Muscle layer of duodenum (tissue), 2 donors: Measurements from ENCODE around the gene KRTAP5-3.
"Not testable (repeated sequence)": the region's sequence is repeated elsewhere in the genome, so short reads cannot be mapped to it uniquely, and the experiment has no call there.

ENCODE experiments used
- H3K27ac ChIP-seq: one replicate; pipeline ENCODE4 v1.7.0; 2013; ENCODE audit warnings: mild to moderate bottlenecking, low read length
- H3K27me3 ChIP-seq: one replicate; pipeline ENCODE4 v1.7.0; 2013; ENCODE audit warnings: low read depth, mild to moderate bottlenecking, control low read depth, low read length
- H3K36me3 ChIP-seq, 2 donors: one replicate each; pipeline ENCODE4 v1.7.0; 2013; ENCODE audit warnings: low read length in 2 of 2, control low read depth in 1 of 2, mild to moderate bottlenecking in 1 of 2; ENCODE audit not compliant: insufficient read depth in 2 of 2, control insufficient read depth in 1 of 2
- H3K4me1 ChIP-seq, 2 donors: one replicate each; pipeline ENCODE4 v1.7.0; 2013; ENCODE audit warnings: low read length in 2 of 2, mild to moderate bottlenecking in 2 of 2, control low read depth in 1 of 2, moderate library complexity in 1 of 2; ENCODE audit not compliant: insufficient read depth in 2 of 2, control insufficient read depth in 1 of 2
- H3K4me3 ChIP-seq, 2 donors: one replicate each; pipeline ENCODE4 v1.7.0; 2013; ENCODE audit warnings: low read length in 2 of 2, low read depth in 1 of 2, mild to moderate bottlenecking in 1 of 2
- H3K9me3 ChIP-seq, 2 donors: one replicate each; pipeline ENCODE4 v1.7.0; 2013; ENCODE audit warnings: low read length in 2 of 2, control low read depth in 1 of 2, mild to moderate bottlenecking in 1 of 2; ENCODE audit not compliant: control insufficient read depth in 1 of 2
- donor health status: healthy.

Gene KRTAP5-3

DNA sequence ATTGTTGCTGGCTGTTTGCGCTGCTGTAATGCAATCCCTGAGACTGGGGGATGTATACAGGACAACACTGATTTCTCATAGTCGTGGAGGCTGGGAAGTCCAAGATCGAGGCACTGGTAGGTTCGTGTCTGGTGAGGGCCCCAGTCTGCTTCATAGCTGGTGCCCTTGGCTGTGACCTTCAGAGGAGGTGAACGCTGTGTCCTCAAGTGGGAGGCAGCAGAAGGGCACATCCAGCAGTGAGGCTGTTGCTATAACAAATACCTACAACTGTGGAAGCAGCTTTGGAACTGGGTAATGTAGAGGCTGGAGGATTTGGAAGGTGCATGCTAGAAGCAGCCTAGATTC is 42.6 kb upstream of the KRTAP5-3 start:
- Histone ChIP-seq H3K27ac (no peak overlapping the region), H3K4me3 (no peak overlapping the region), H3K27me3 (no peaks in the 10 kb centered on the region), H3K4me1 (peaks cover 0 to 6% of the 10 kb centered on the region in 2 donors), H3K36me3 (no peaks in the 10 kb centered on the region), H3K9me3 (no peaks in the 10 kb centered on the region)

DNA sequence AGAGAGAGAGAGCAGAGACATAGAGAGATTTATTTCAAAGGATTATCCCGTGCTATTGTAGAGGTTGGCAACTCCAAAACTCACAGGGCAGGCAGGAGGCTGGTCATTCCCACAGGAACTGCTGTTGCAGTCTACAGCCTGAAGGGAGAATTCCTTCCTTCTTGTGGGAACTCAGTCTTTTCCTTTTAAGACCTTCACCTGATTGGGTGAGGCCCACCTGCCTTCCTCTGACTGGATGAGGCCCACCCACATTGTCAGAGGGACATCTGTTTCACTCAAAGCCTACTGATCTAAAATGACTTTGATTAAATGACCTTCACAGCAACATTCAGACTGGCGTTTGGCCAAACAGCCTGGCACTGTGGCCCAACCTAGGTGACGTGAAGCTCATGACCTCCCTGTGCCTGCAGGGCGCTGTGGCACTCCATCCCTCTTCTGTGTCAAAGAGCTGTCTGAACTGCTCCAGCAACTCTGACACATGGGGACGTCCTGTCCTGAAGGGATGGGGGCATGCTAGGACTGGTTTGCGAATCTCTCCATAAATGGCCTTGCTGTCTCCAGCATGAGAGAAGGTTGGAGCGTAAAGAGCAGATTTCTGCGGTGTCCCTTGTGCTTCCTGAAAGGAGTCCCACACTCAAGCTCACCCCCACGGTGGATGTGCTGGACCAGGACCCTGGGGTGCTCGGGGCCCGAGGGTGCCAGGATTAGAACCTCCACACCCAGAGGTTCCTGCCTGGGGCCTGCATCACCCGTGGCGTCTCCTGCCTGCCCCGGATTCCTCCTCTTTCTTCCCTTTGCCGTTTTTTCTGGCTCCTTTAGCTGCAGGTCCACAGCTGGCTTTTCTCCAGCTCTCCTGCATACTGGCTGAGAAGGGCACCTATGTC is 42.0 kb upstream of the KRTAP5-3 start:
- Histone ChIP-seq H3K36me3 (no peaks in the 10 kb centered on the region), H3K4me1 (peaks cover 0 to 6% of the 10 kb centered on the region in 2 donors), H3K4me3 (no peak overlapping the region), H3K9me3 (no peaks in the 10 kb centered on the region), H3K27ac (no peak overlapping the region), H3K27me3 (no peaks in the 10 kb centered on the region)

GRCh38 chr11:1648653-1649420 is 40.6 kb upstream of the KRTAP5-3 start:
- H3K9me3 ChIP-seq = no peaks in the 10 kb centered on the region
- H3K4me1 ChIP-seq = peaks cover 0 to 6% of the 10 kb centered on the region in 2 donors
- no peak overlapping the region for H3K27ac ChIP-seq
- H3K36me3 ChIP-seq = no peaks in the 10 kb centered on the region
- H3K27me3 ChIP-seq = no peaks in the 10 kb centered on the region
- H3K4me3 ChIP-seq = no peak overlapping the region

DNA sequence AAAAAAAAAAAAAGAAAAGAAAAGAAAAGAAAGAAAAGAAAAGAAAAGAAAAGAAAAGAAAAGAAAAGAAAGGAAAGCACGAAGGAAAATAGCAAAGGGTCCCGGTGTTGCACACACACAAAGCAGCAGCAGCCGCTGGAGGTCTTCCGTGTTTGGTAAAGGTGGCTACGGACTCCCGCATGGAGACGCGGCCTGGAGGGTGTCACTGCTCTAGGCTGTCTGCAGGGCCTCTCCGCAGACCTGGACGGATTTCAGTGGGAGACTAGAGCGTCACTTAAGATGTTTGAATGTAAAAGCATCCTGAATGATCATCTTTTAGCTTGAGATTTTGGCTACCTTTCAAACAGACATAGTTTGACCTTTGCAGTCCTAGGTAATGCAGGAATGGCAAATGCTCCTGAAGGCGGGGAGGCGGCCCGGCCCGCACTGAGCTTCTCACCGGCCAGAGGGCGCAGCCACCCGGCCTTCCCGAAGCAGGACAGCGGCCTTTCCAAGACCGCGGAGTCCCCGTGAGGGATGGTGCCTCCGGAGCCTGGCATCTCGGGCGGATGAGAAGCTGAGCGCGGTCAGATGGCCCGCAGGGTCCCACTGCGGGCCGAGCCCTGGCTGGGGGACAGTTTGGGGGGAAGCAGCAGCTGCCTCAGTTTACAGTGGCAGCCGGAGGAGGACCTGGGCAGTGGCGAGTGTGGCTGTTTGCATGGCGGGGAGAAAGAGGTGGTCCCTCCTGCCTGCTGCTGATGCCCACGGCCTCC is 39.8 kb upstream of the KRTAP5-3 start:
- no peak overlapping the region for H3K4me3 ChIP-seq
- no peaks in the 10 kb centered on the region for H3K9me3 ChIP-seq
- H3K27me3 ChIP-seq = no peaks in the 10 kb centered on the region
- H3K36me3 ChIP-seq = no peaks in the 10 kb centered on the region
- H3K4me1 ChIP-seq = peaks cover 0 to 4% of the 10 kb centered on the region in 2 donors
- no peak overlapping the region for H3K27ac ChIP-seq

DNA sequence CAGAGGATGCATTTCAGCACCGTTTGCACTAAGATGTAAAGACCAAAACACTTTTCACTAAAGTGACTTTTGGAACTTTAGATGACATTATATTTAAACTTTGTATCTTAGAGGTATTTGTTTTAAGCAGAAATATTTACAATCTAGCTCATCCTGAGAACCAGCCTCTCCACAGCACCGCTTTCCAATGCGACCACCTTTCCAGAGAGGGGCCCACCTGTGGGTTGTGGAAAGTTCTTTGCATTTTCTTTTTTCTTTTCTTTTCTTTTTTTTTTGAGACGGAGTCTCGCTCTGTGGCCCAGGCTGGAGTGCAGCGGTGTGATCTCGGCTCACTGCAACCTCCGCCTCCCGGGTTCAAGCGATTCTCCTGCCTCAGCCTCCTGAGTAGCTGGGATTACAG is 38.3 kb upstream of the KRTAP5-3 start:
- H3K36me3 ChIP-seq, H3K9me3 ChIP-seq, H3K4me1 ChIP-seq, H3K27me3 ChIP-seq, H3K4me3 ChIP-seq, H3K27ac ChIP-seq: not testable (repeated sequence)

- Histone ChIP-seq H3K27me3 (no peaks in the 10 kb centered on the region), H3K4me1 (no peaks in the 10 kb centered on the region), H3K36me3 (no peaks in the 10 kb centered on the region), H3K27ac (no peak overlapping the region), H3K9me3 (no peaks in the 10 kb centered on the region), H3K4me3 (no peak overlapping the region)
These were observed 37.1 kb upstream of the KRTAP5-3 start for GRCh38 chr11:1645357-1645821.

GRCh38 chr11:1644601-1645356 is 36.5 kb upstream of the KRTAP5-3 start:
- no peaks in the 10 kb centered on the region for H3K9me3 ChIP-seq
- H3K36me3 ChIP-seq = no peaks in the 10 kb centered on the region
- no peak overlapping the region for H3K27ac ChIP-seq
- peaks cover 2% of the 10 kb centered on the region for H3K27me3 ChIP-seq
- no peak overlapping the region for H3K4me3 ChIP-seq
- H3K4me1 ChIP-seq = no peaks in the 10 kb centered on the region

GRCh38 chr11:1643146-1643690 is 35.0 kb upstream of the KRTAP5-3 start:
- H3K4me3 ChIP-seq = no peak overlapping the region
- H3K4me1 ChIP-seq = no peaks in the 10 kb centered on the region
- H3K27me3 ChIP-seq = peaks cover 4% of the 10 kb centered on the region
- no peak overlapping the region for H3K27ac ChIP-seq
- H3K36me3 ChIP-seq = no peaks in the 10 kb centered on the region
- no peaks in the 10 kb centered on the region for H3K9me3 ChIP-seq

DNA sequence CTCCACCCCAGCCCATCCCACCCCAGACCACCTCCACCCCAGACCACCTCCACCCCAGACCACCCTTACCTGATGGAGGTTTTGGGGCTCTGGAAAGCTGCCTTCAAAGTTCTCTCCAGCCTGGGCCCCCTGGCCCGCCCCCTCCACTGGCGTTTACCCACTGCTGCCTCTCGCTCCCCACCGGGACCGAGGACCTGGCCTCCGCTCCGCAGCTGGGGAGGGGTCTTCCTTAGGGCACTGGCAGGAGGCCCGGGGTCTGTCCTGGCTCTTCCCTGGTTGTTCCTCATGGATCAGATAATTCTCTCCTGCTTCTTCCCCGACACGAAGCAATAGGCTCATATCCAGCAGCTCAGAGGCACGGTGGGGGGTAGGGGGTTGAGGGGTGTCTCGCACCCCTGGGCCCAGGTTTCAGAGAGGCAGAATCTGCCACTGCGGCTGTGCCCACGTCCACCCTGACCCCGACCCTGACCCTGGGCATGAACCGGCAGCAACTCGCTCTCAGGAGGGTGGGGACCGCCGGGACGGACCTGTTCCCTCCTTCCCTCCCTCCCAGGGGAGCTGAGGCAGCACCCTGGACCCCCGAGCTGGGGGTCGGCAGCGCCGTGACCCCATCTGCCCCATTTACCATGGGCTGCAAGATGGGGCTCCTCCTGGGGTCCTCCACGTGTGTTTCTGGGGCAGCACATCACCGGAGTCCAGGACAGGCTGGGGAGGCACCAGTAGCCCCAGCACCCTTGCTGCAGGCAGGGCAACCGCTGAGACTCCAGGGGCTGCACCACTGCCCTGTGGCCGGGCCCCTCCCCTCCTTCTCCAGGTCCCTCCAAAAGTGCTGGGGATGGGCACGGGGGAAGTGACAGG is 34.3 kb upstream of the KRTAP5-3 start:
- Histone ChIP-seq H3K4me1 (no peaks in the 10 kb centered on the region), H3K9me3 (no peaks in the 10 kb centered on the region), H3K27me3 (peaks cover 4% of the 10 kb centered on the region), H3K27ac (no peak overlapping the region), H3K36me3 (no peaks in the 10 kb centered on the region), H3K4me3 (no peak overlapping the region)

DNA sequence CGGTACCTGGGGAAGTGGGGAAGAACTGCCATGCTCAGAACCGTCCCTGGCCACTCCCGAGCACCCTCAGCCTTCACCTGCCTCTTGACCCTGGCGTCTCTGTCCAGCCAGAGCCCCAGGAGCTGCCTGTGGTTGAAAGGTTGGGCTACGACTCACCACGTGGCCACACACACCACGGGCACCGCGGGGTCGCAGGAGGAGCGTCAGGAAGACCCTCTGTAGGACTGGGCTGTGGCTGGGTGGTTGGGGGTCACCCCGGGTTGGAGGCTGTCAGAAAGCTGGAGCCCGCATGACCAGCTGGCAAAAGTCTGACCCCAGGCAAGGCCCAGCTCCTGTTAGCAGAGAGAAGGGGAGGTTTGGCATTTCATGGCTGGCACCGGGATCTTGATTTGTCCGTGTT is 32.8 kb upstream of the KRTAP5-3 start:
- no peaks in the 10 kb centered on the region for H3K36me3 ChIP-seq
- no peaks in the 10 kb centered on the region for H3K9me3 ChIP-seq
- no peaks in the 10 kb centered on the region for H3K4me1 ChIP-seq
- peaks cover 4% of the 10 kb centered on the region for H3K27me3 ChIP-seq
- no peak overlapping the region for H3K4me3 ChIP-seq
- no peak overlapping the region for H3K27ac ChIP-seq
